ENCODE results near the gene RASSF4.

DNA sequence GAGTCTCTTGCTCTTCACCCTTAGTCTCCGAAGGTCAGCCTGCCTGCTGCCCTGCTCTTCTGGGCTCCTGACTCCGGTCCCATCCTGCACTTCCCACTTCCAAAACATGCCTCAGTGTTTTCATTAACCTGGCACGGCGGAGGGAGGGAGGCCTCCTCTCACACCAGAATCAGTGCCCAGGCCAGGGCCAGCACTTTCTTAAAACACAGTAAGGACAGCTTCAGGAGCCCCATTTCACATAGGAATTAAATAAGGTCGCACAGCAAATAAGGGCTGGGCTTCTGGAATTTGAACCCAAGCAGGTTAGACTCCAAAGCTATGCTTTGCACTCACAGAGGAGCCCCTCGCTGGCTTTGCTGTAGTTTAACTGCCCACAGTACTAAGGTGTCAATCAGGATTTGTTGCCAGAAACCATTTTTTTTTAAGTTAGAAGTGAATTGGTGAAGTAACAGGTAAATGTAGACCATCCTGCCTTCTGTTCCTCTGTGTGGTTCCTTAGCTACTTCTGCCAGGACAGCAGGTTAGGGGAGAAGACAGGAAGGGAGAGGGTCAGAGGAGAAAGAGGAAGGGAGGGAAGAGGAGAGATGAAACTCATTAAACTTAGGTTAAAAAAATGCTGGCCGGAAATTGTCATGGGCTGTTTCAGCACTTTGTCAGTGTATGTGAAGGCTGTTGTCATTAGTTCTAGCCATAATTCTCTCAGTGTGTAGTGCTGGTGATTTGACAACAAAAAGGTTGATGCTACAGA is 1.1 kb downstream of the RASSF4 start:
- TF ChIP-seq, protein P1, sequence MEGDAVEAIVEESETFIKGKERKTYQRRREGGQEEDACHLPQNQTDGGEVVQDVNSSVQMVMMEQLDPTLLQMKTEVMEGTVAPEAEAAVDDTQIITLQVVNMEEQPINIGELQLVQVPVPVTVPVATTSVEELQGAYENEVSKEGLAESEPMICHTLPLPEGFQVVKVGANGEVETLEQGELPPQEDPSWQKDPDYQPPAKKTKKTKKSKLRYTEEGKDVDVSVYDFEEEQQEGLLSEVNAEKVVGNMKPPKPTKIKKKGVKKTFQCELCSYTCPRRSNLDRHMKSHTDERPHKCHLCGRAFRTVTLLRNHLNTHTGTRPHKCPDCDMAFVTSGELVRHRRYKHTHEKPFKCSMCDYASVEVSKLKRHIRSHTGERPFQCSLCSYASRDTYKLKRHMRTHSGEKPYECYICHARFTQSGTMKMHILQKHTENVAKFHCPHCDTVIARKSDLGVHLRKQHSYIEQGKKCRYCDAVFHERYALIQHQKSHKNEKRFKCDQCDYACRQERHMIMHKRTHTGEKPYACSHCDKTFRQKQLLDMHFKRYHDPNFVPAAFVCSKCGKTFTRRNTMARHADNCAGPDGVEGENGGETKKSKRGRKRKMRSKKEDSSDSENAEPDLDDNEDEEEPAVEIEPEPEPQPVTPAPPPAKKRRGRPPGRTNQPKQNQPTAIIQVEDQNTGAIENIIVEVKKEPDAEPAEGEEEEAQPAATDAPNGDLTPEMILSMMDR (optimal IDR thresholded peaks at IDR 0.05 in 1 of 3, IDR thresholded peaks at IDR 0.05 in 1 of 3, conservative IDR thresholded peaks at IDR 0.05 in 1 of 3; ENCODE audit: extremely low read depth in 1 of 3, insufficient read depth in 2 of 3, low read length in 3 of 3), result no peak
- no peak for TF ChIP-seq EZH2 (IDR thresholded peaks at IDR 0.05; ENCODE audit: low read length)
